ENCODE results near the gene SMPD3. TPM values are rescaled to one million over a fixed set of nuclear protein-coding genes. Genes with fewer than 3 reads are reported as not detected.
A peak's percentile ranks its signal among the peaks of the same experiment; 100 is the strongest.

Gene SMPD3
- total RNA-seq, 1 experiment from 2014 or later = 2.4 TPM

DNA sequence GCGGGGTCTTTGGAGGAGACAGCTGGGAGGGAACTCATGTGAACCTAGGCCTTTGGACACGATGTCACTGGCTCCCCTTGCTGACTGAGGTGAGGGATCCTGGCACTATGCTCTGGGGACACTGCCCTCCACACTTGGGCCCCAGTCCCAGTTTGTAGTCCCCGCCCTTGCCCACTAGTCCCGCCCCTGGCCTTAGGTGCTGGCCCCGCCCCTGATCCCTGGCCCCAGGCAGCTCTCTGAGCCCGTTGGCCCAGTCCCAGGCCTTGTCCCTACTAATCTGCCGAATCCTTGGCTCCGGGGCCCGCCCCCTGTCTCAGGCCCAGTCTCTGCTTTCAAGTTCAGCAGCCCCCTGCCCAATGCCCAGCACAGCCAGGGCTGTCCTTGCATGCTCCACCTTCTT lies 61.0 kb downstream of the SMPD3 start:
- Histone ChIP-seq H3K36me3 (ENCODE audit: control insufficient read depth, insufficient read depth, low read length) (no peaks in the 10 kb centered on the region), H3K9me3 (no peaks in the 10 kb centered on the region), H3K27me3 (replicated peaks; ENCODE audit: control insufficient read depth, insufficient read depth, low read length) (no peaks in the 10 kb centered on the region), H3K4me3 (ENCODE audit: low read depth, low read length) (no peak overlapping the region), H3K4me1 (peaks cover 15% of the 10 kb centered on the region)
- no peaks in the 10 kb centered on the region for H3K27me3 Mint-ChIP-seq (ENCODE audit: insufficient read depth, unreplicated experiment)
- no peak for DNase-seq
- intact Hi-C loops (cut with micrococcal nuclease; ENCODE audit: unreplicated experiment) = no loop called here
- H3K9me3 Mint-ChIP-seq (ENCODE audit: unreplicated experiment) = no peaks in the 10 kb centered on the region
- H3K36me3 Mint-ChIP-seq (ENCODE audit: insufficient read depth, unreplicated experiment) = peaks cover 4% of the 10 kb centered on the region
- peaks cover 7% of the 10 kb centered on the region for H3K4me1 Mint-ChIP-seq (ENCODE audit: low read depth, unreplicated experiment)
- ChIA-PET CTCF (interaction anchor here (0.6 to 0.8 kb wide), 2 partner anchors 28 to 61 kb away, joined by 3 read pairs; partner anchors contain the start of gene SMPD3), POLR2A (interaction anchor here (1.6 kb wide), 1 partner anchor 59 kb away, joined by 3 read pairs; no protein-coding TSS in a partner anchor)
- H3K27ac Mint-ChIP-seq (ENCODE audit: unreplicated experiment) = peak overlapping the region; percentile 73
- no peak overlapping the region for H3K4me3 Mint-ChIP-seq (ENCODE audit: unreplicated experiment)
- no TSS peak for BruUV-seq (replicated peaks)
- no peak for TF ChIP-seq CTCF (IDR thresholded peaks at IDR 0.05; ENCODE audit: insufficient read depth in 1 of 2, low read depth in 1 of 2, low read length in 1 of 2, severe bottlenecking in 1 of 2, unreplicated experiment in 1 of 2)

GRCh38 chr16:68386628-68387027 lies 61.7 kb downstream of the SMPD3 start:
- no peaks in the 10 kb centered on the region for H3K9me3 Mint-ChIP-seq (ENCODE audit: unreplicated experiment)
- no peaks in the 10 kb centered on the region for H3K27me3 ChIP-seq (replicated peaks; ENCODE audit: control insufficient read depth, insufficient read depth, low read length)
- BruUV-seq (replicated peaks) = no TSS peak
- H3K4me1 Mint-ChIP-seq (ENCODE audit: low read depth, unreplicated experiment) = peaks cover 7% of the 10 kb centered on the region
- H3K4me1 ChIP-seq = peaks cover 15% of the 10 kb centered on the region
- no peak overlapping the region for H3K4me3 Mint-ChIP-seq (ENCODE audit: unreplicated experiment)
- ChIA-PET CTCF (interaction anchor here (0.8 kb wide), 1 partner anchor 61 kb away, joined by 3 read pairs; the partner anchor contains the start of gene SMPD3), POLR2A (interaction anchor here (1.6 kb wide), 1 partner anchor 59 kb away, joined by 3 read pairs; no protein-coding TSS in a partner anchor)
- DNase-seq = peak; percentile 54 to 82
- intact Hi-C loops (cut with micrococcal nuclease; ENCODE audit: unreplicated experiment) = no loop called here
- H3K27ac Mint-ChIP-seq (ENCODE audit: unreplicated experiment) = peak overlapping the region; percentile 73
- no peak for TF ChIP-seq CTCF (IDR thresholded peaks at IDR 0.05; ENCODE audit: insufficient read depth in 1 of 2, low read depth in 1 of 2, low read length in 1 of 2, severe bottlenecking in 1 of 2, unreplicated experiment in 1 of 2)
- no peak overlapping the region for H3K4me3 ChIP-seq (ENCODE audit: low read depth, low read length)
- no peaks in the 10 kb centered on the region for H3K36me3 ChIP-seq (ENCODE audit: control insufficient read depth, insufficient read depth, low read length)
- H3K27me3 Mint-ChIP-seq (ENCODE audit: insufficient read depth, unreplicated experiment) = no peaks in the 10 kb centered on the region
- peaks cover 4% of the 10 kb centered on the region for H3K36me3 Mint-ChIP-seq (ENCODE audit: insufficient read depth, unreplicated experiment)
- H3K9me3 ChIP-seq = no peaks in the 10 kb centered on the region

DNA sequence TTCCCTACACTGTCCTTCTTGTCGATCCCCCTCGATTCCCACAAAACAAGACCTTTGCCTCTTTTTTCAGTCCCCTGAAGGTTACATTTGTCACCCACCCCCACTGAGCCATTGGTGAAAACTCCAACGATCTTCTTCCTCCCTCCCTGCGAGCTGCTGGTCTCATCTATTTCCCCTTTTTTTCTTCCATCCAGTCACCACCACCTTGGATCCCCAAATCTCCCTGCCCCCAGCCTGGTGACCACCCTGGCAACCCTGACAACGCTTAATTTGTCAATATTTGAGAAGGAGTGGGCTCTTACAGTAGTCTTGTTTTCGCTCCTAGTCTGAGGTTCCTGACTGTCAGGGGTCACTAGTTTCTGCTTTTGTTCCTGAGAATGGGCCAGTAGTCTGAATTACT lies 62.9 kb downstream of the SMPD3 start:
- no peaks in the 10 kb centered on the region for H3K9me3 ChIP-seq
- Mint-ChIP-seq H3K4me3 (ENCODE audit: unreplicated experiment) (no peak overlapping the region), H3K36me3 (ENCODE audit: insufficient read depth, unreplicated experiment) (peaks cover 4% of the 10 kb centered on the region), H3K4me1 (ENCODE audit: low read depth, unreplicated experiment) (peaks cover 7% of the 10 kb centered on the region), H3K27me3 (ENCODE audit: insufficient read depth, unreplicated experiment) (no peaks in the 10 kb centered on the region), H3K9me3 (ENCODE audit: unreplicated experiment) (no peaks in the 10 kb centered on the region), H3K27ac (ENCODE audit: unreplicated experiment) (no peak overlapping the region)
- no peaks in the 10 kb centered on the region for H3K36me3 ChIP-seq (ENCODE audit: control insufficient read depth, insufficient read depth, low read length)
- BruUV-seq (replicated peaks) = no TSS peak
- no peak overlapping the region for H3K4me3 ChIP-seq (ENCODE audit: low read depth, low read length)
- ChIA-PET CTCF (interaction anchor here (1.4 kb wide), 2 partner anchors 13 to 124 kb away, joined by 3 to 4 read pairs; no protein-coding TSS in a partner anchor), POLR2A (no interaction called here)
- intact Hi-C loops (cut with micrococcal nuclease; ENCODE audit: unreplicated experiment) = no loop called here
- DNase-seq = no peak
- H3K4me1 ChIP-seq = peaks cover 15% of the 10 kb centered on the region
- TF ChIP-seq CTCF (IDR thresholded peaks at IDR 0.05; ENCODE audit: insufficient read depth in 1 of 2, low read depth in 1 of 2, low read length in 1 of 2, severe bottlenecking in 1 of 2, unreplicated experiment in 1 of 2) = no peak
- no peaks in the 10 kb centered on the region for H3K27me3 ChIP-seq (replicated peaks; ENCODE audit: control insufficient read depth, insufficient read depth, low read length)

All from Caco-2 (cell line).